K562 (cell line): ENCODE data around the gene IPP. TPM values are rescaled to one million over a fixed set of nuclear protein-coding genes. Genes with fewer than 3 reads are reported as not detected.

Source experiments
- CHCHD3 ChIP-seq: fragments of 250-450 bp; sonication (Bioruptor Pico); IDR thresholded peaks from 2 replicates; pipeline ENCODE4 v2.1.2; 2022; ENCODE audit warnings: mild to moderate bottlenecking
- EP300 ChIP-seq: IDR thresholded peaks from 2 replicates; pipeline ENCODE4 v1.6.1; 2012; ENCODE audit warnings: low read length, improper control_type of control experiment
- ETV5 ChIP-seq: sonication (generic); formaldehyde crosslinking; IDR thresholded peaks from 2 replicates; pipeline ENCODE4 v1.4.0; 2020; ENCODE audit warnings: low read depth, mild to moderate bottlenecking, missing genetic modification reagents
- FOXJ2 ChIP-seq: fragments of 200-800 bp; sonication (Bioruptor generic); IDR thresholded peaks from 2 replicates; pipeline ENCODE4 v1.6.1; 2016; ENCODE audit warnings: missing genetic modification characterization, missing compliant biosample characterization
- GATAD2B ChIP-seq: fragments of 450-650 bp; IDR thresholded peaks from 2 replicates; pipeline ENCODE4 v1.6.1; 2017; ENCODE audit warnings: mild to moderate bottlenecking, borderline replicate concordance
- HNRNPUL1 ChIP-seq: fragments of 200-400 bp; formaldehyde crosslinking; IDR thresholded peaks from 2 replicates; pipeline ENCODE4 v1.6.1; 2017; ENCODE audit warnings: low read length
- LEF1 ChIP-seq: fragments of 450-650 bp; IDR thresholded peaks from 2 replicates; pipeline ENCODE4 v1.6.1; 2016; ENCODE audit warnings: mild to moderate bottlenecking
- MAZ ChIP-seq, 2 experiments: fragments of 450-650 bp in 1 of 2; sonication (generic) in 1 of 2; formaldehyde crosslinking; IDR thresholded peaks in 1 of 2; conservative IDR thresholded peaks in 1 of 2; 2 replicates each; pipeline versions ENCODE4 v1.4.0 to v1.5.0; 2020; ENCODE audit warnings: mild to moderate bottlenecking in 1 of 2, missing genetic modification reagents in 1 of 2
- NR0B1 ChIP-seq: fragments of 450-650 bp; IDR thresholded peaks from one replicate; pipeline ENCODE4 v1.6.1; 2018; ENCODE audit warnings: mild to moderate bottlenecking, moderate library complexity; ENCODE audit not compliant: partially characterized antibody
- PKNOX1 ChIP-seq: fragments of 450-650 bp; IDR thresholded peaks from 2 replicates; pipeline ENCODE4 v1.6.1; 2016
- PPARD ChIP-seq: fragments of 250-450 bp; sonication (Bioruptor Pico); IDR thresholded peaks from 2 replicates; pipeline ENCODE4 v1.8.0; 2022; ENCODE audit warnings: inconsistent platforms, mild to moderate bottlenecking, moderate library complexity
- SMAD3 ChIP-seq: fragments of 450-650 bp; formaldehyde crosslinking; conservative IDR thresholded peaks from 2 replicates; pipeline ENCODE4 v1.4.0; 2020; ENCODE audit warnings: mild to moderate bottlenecking
- ZBTB1 ChIP-seq: sonication (generic); formaldehyde crosslinking; IDR thresholded peaks from 2 replicates; pipeline ENCODE4 v1.8.1; 2023; ENCODE audit warnings: missing genetic modification reagents, low read depth, mild to moderate bottlenecking, borderline replicate concordance
- ZKSCAN1 ChIP-seq: fragments of 150-350 bp; IDR thresholded peaks from 2 replicates; pipeline ENCODE4 v1.6.1; 2016; ENCODE audit warnings: low read depth, low read length
- ZNF12 ChIP-seq: sonication (generic); formaldehyde crosslinking; IDR thresholded peaks from 2 replicates; pipeline ENCODE4 v1.4.0; 2020; ENCODE audit warnings: mild to moderate bottlenecking, missing genetic modification reagents
- ZNF311 ChIP-seq: fragments of 250-450 bp; sonication (Bioruptor Pico); IDR thresholded peaks from 2 replicates; pipeline ENCODE4 v1.4.0; 2020; ENCODE audit warnings: mild to moderate bottlenecking, moderate library complexity
- ZNF445 ChIP-seq: fragments of 250-450 bp; sonication (Bioruptor Pico); IDR thresholded peaks from 2 replicates; pipeline ENCODE4 v1.4.0; 2020; ENCODE audit warnings: low read depth, mild to moderate bottlenecking, moderate library complexity
- polyA plus RNA-seq, 8 experiments: library from polyadenylated mRNA; depleted of rRNA in 4 of 8; stranded (reverse) in 5 of 8; unstranded in 3 of 8; fragments of >200 nt; fragmentation: Nextera tagmentation in 2 of 8; fragmentation: Illumina TruSeq in 1 of 8; extraction: Ambion mirVana in 2 of 8; extraction: Trizol in 1 of 8; gene quantifications; 2 replicates each; pipeline versions ENCODE4 v1.2.1 to v1.2.3, GENCODE V29; 2011 to 2014; ENCODE audit warnings: inconsistent platforms in 1 of 8, missing spikeins in 1 of 8
- total RNA-seq, 7 experiments: library from RNA; depleted of rRNA in 6 of 7; stranded (reverse); fragments of >200 nt in 6 of 7; fragmentation: Illumina TruSeq in 2 of 7; extraction: Trizol in 2 of 7; gene quantifications; 2 replicates each; pipeline versions ENCODE4 v1.2.1 to v1.2.3, GENCODE V29; 2011 to 2021; ENCODE audit warnings: low replicate concordance in 1 of 7
- TF ChIP-seq, protein P1 (sequence below): fragments of 250-450 bp; sonication (Bioruptor Pico); IDR thresholded peaks from 2 replicates; pipeline ENCODE4 v1.9.0; 2021; ENCODE audit warnings: mild to moderate bottlenecking
- TF ChIP-seq, protein P2 (sequence below), 3 experiments: IDR thresholded peaks in 2 of 3; conservative IDR thresholded peaks in 1 of 3; 2 replicates each; pipeline ENCODE4 v1.5.1; 2011 to 2012; ENCODE audit warnings: low read length in 3 of 3, mild to moderate bottlenecking in 3 of 3, control low read depth in 2 of 3, improper control_type of control experiment in 1 of 3, inconsistent platforms in 1 of 3, low read depth in 1 of 3, mixed read lengths in 1 of 3, moderate library complexity in 1 of 3; ENCODE audit not compliant: insufficient read depth in 2 of 3
- TF ChIP-seq, protein P3 (sequence below): fragments of 250-450 bp; sonication (Bioruptor Pico); IDR thresholded peaks from 2 replicates; pipeline ENCODE4 v1.8.0; 2021; ENCODE audit warnings: mild to moderate bottlenecking, moderate library complexity

IPP gene
- total and polyA plus RNA-seq, 9 of the 15 experiments (the other 6 are each of a cell fraction or from before 2014, with no cell fraction given): 6.9 to 15.1 (median 9.7) TPM

DNA sequence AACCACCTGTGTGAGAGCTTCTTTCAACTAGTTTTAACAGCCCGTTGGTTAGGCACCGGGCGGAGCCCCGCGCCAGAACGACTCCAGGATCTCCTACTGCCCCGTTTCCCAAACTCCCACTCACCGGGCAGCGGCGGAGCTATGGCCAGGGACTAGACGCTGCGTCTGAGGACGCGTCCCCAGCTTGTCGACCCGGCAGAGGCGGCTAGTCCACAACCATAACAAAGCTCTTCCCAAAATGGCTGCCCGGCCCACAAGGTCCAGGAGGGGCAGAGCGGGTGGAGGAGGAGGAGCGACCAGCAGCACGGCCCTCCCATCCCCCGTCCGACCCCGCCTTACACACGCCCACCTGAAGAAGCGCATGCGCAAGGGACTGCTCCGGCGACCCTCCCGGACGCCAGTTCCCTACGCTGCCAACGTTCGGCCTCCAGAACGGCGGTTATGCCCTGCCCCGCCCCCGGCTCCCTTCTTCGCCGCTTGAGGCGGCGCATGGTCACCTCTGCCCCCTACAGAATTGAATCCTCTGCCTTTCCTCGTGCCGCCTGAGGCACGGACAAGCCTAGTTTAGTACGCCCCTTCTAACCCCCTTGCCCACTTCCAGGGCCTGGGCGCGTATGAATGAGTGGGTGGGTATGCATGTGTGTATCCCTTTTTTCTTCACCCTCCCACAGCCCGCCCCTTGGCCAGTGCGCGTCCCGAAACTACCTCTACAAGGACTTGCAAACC is 64.0 kb downstream of the IPP start, which contains the start of gene GPBP1L1 (continued):
- TF ChIP-seq PPARD: no peak
- TF ChIP-seq PKNOX1: no peak
- TF ChIP-seq ZNF311 (CRISPR knock-in tag): peak; percentile 77; the same call in 1 of the 2 replicates
- no peak for TF ChIP-seq FOXJ2 (tag)
- no peak for TF ChIP-seq HNRNPUL1
- TF ChIP-seq, protein P1, sequence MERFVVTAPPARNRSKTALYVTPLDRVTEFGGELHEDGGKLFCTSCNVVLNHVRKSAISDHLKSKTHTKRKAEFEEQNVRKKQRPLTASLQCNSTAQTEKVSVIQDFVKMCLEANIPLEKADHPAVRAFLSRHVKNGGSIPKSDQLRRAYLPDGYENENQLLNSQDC (CRISPR knock-in tag): peak; percentile 82
- TF ChIP-seq, protein P2, sequence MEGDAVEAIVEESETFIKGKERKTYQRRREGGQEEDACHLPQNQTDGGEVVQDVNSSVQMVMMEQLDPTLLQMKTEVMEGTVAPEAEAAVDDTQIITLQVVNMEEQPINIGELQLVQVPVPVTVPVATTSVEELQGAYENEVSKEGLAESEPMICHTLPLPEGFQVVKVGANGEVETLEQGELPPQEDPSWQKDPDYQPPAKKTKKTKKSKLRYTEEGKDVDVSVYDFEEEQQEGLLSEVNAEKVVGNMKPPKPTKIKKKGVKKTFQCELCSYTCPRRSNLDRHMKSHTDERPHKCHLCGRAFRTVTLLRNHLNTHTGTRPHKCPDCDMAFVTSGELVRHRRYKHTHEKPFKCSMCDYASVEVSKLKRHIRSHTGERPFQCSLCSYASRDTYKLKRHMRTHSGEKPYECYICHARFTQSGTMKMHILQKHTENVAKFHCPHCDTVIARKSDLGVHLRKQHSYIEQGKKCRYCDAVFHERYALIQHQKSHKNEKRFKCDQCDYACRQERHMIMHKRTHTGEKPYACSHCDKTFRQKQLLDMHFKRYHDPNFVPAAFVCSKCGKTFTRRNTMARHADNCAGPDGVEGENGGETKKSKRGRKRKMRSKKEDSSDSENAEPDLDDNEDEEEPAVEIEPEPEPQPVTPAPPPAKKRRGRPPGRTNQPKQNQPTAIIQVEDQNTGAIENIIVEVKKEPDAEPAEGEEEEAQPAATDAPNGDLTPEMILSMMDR (IDR thresholded peaks at IDR 0.05 in 2 of 3, conservative IDR thresholded peaks at IDR 0.05 in 1 of 3; ENCODE audit: insufficient read depth in 2 of 3, low read depth in 1 of 3, low read length in 3 of 3): 0 out of 6 replicates have a peak, but pooled peaks of 1 of the 3 experiments have one; percentile 1
- no peak for TF ChIP-seq ZNF12
- no peak for TF ChIP-seq GATAD2B
- TF ChIP-seq EP300: no peak
- no peak for TF ChIP-seq LEF1
- peak; percentile 11; the same call in 1 of the 2 replicates for TF ChIP-seq ZKSCAN1
- TF ChIP-seq ZBTB1 (CRISPR knock-in tag): peak; percentile 39; the same call in 1 of the 2 replicates
- TF ChIP-seq ETV5 (CRISPR knock-in tag): peak; percentile 53; the same call in 1 of the 2 replicates
- peak; percentile 74 for TF ChIP-seq ZNF445 (CRISPR knock-in tag)
- TF ChIP-seq CHCHD3 (CRISPR knock-in tag): peak; percentile 64; the same call in 1 of the 2 replicates
- peak; percentile 50 to 78 for TF ChIP-seq MAZ (CRISPR knock-in tag; conservative IDR thresholded peaks at IDR 0.05 in 1 of 2, IDR thresholded peaks at IDR 0.05 in 1 of 2)
- 0 out of 2 replicates have a peak, but pooled peaks have one; percentile 37 for TF ChIP-seq SMAD3 (CRISPR knock-in tag)
- TF ChIP-seq, protein P3, sequence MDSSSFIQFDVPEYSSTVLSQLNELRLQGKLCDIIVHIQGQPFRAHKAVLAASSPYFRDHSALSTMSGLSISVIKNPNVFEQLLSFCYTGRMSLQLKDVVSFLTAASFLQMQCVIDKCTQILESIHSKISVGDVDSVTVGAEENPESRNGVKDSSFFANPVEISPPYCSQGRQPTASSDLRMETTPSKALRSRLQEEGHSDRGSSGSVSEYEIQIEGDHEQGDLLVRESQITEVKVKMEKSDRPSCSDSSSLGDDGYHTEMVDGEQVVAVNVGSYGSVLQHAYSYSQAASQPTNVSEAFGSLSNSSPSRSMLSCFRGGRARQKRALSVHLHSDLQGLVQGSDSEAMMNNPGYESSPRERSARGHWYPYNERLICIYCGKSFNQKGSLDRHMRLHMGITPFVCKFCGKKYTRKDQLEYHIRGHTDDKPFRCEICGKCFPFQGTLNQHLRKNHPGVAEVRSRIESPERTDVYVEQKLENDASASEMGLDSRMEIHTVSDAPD (CRISPR knock-in tag): 0 out of 2 replicates have a peak, but pooled peaks have one; percentile 10
- no peak for TF ChIP-seq NR0B1
